Body of pancreas (tissue), 4 donors: Measurements from ENCODE around the gene RBM4. TPM values are rescaled to one million over a fixed set of nuclear protein-coding genes. Genes with fewer than 3 reads are reported as not detected.
A peak's percentile ranks its signal among the peaks of the same experiment; 100 is the strongest.

ENCODE experiments used
- ATAC-seq: fragments of 150-250 bp; one replicate; pipeline ENCODE4 v1.9.1; 2016
- DNase-seq, 4 donors: peaks; one replicate each; pipeline ENCODE4 v3.0.0-alpha.2; 2019
- H3K27ac ChIP-seq, 4 donors: fragments of 200-600 bp; sonication (generic); 1 replicate in 3 of 4; 2 replicates in 1 of 4; pipeline versions ENCODE4 v1.5.1 to v1.6.1; 2016 to 2019; ENCODE audit warnings: mild to moderate bottlenecking in 1 of 4, mixed read lengths in 1 of 4, moderate library complexity in 1 of 4
- H3K27me3 ChIP-seq, 2 donors: fragments of 200-600 bp; sonication (generic); one replicate each; pipeline ENCODE4 v1.6.0; 2016; ENCODE audit warnings: mild to moderate bottlenecking in 1 of 2
- H3K36me3 ChIP-seq, 2 donors: fragments of 200-600 bp; sonication (generic); replicated peaks in 1 of 2; 2 replicates each; pipeline ENCODE4 v1.5.1; 2016; ENCODE audit warnings: low read depth in 2 of 2; ENCODE audit not compliant: insufficient read depth in 1 of 2
- H3K4me1 ChIP-seq: fragments of 200-600 bp; sonication (generic); one replicate; pipeline ENCODE4 v1.6.0; 2016
- H3K4me3 ChIP-seq, 2 donors: fragments of 200-600 bp; sonication (generic); 1 replicate in 1 of 2; 2 replicates in 1 of 2; pipeline ENCODE4 v1.5.1; 2016 to 2019
- H3K9me3 ChIP-seq, 3 donors: fragments of 200-600 bp; sonication (generic); 1 replicate in 2 of 3; 2 replicates in 1 of 3; pipeline ENCODE4 v1.5.1; 2016
- POLR2A ChIP-seq, 3 donors: fragments of 450-650 bp; IDR thresholded peaks; one replicate each; pipeline ENCODE4 v1.6.1; 2016; ENCODE audit warnings: antibody characterized with exemption in 3 of 3, mild to moderate bottlenecking in 2 of 3
- WGBS, 2 donors: methylation state at CpG; one replicate each; pipeline ENCODE4 v1.1.5; 2017; 5-methylcytosine and 5-hydroxymethylcytosine counted together
- intact Hi-C: fragments of 100-400 bp; cut with DNase I; formaldehyde crosslinking; loops from one replicate; pipeline ENCODE4 v1.15.1; 2023
- total RNA-seq, 2 donors: library from RNA; depleted of rRNA; stranded (reverse); fragments of >200 nt; gene quantifications; one replicate each; pipeline ENCODE4 v1.1.0, GENCODE V29; 2016
- TF ChIP-seq, protein P1 (sequence below), 7 experiments: fragments of 450-650 bp in 4 of 7; fragments of 200-600 bp in 3 of 7; sonication (generic) in 3 of 7; IDR thresholded peaks; one replicate each; pipeline ENCODE4 v1.5.1; 2016 to 2019; ENCODE audit warnings: antibody characterized with exemption in 7 of 7

The RBM4 gene
- total RNA-seq, 2 donors from 2014 or later, result 44.2 to 71.1 TPM

GRCh38 chr11:66676282-66676919, 37.9 kb downstream of the RBM4 start:
- 51 to 58% methylated on average over 16 of the region's 16 CpGs for WGBS, 2 donors
- Histone ChIP-seq H3K4me3 (no peak overlapping the region), H3K36me3 (no peaks in the 10 kb centered on the region), H3K4me1 (peaks cover 34% of the 10 kb centered on the region), H3K27me3 (no peaks in the 10 kb centered on the region), H3K9me3 (no peaks in the 10 kb centered on the region), H3K27ac (no peak overlapping the region)
- intact Hi-C loops, result no loop called here
- TF ChIP-seq, protein P1, sequence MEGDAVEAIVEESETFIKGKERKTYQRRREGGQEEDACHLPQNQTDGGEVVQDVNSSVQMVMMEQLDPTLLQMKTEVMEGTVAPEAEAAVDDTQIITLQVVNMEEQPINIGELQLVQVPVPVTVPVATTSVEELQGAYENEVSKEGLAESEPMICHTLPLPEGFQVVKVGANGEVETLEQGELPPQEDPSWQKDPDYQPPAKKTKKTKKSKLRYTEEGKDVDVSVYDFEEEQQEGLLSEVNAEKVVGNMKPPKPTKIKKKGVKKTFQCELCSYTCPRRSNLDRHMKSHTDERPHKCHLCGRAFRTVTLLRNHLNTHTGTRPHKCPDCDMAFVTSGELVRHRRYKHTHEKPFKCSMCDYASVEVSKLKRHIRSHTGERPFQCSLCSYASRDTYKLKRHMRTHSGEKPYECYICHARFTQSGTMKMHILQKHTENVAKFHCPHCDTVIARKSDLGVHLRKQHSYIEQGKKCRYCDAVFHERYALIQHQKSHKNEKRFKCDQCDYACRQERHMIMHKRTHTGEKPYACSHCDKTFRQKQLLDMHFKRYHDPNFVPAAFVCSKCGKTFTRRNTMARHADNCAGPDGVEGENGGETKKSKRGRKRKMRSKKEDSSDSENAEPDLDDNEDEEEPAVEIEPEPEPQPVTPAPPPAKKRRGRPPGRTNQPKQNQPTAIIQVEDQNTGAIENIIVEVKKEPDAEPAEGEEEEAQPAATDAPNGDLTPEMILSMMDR (IDR thresholded peaks at IDR 0.05), result no peak
- no peak for TF ChIP-seq POLR2A (IDR thresholded peaks at IDR 0.05)
- ATAC-seq (no peak), DNase-seq (no peak)

DNA sequence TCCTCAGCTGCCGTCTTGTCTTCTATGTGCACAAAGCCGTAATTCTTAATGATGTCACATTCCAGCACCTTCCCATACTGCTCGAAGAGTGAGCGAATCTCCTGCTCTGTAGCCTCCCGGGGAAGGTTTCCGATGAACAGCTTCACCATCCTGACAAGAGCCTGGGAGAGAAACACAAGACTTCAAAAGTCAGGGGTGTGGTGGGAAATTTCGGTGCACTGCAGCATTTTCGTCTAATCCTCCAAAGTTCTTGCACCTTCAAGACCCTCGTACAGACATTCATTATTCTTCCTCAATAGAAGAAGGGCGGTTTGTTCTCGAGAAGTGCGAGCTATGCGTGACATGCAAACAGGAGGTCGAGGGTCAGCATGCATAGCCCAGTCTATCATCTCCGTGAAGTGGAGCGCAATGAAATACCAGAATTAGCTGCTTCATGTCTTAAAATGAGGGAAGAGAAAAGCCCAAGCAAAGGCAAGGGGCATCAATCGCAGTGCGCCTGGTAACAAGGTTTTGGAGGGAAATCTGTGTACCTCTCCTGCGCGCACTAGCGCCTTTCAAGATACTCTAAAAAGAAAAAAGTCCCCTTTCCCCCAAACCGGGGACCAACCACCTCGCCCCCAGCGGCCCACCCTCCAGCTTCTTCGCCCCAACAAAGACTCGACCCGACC, 38.6 kb downstream of the RBM4 start:
- ATAC-seq (no peak), DNase-seq (no peak)
- Histone ChIP-seq H3K9me3 (no peaks in the 10 kb centered on the region), H3K4me3 (peak overlapping the region; percentile 58 to 63), H3K27ac (peak overlapping the region; percentile 87 to 95 (median 92)), H3K4me1 (peaks cover 34% of the 10 kb centered on the region), H3K27me3 (no peaks in the 10 kb centered on the region), H3K36me3 (no peaks in the 10 kb centered on the region)
- no peak for TF ChIP-seq POLR2A (IDR thresholded peaks at IDR 0.05)
- TF ChIP-seq, protein P1 (IDR thresholded peaks at IDR 0.05), result no peak
- WGBS, 2 donors, result 3 to 5% methylated on average over 23 to 27 of the region's 27 CpGs
- intact Hi-C loops, result no loop called here

DNA sequence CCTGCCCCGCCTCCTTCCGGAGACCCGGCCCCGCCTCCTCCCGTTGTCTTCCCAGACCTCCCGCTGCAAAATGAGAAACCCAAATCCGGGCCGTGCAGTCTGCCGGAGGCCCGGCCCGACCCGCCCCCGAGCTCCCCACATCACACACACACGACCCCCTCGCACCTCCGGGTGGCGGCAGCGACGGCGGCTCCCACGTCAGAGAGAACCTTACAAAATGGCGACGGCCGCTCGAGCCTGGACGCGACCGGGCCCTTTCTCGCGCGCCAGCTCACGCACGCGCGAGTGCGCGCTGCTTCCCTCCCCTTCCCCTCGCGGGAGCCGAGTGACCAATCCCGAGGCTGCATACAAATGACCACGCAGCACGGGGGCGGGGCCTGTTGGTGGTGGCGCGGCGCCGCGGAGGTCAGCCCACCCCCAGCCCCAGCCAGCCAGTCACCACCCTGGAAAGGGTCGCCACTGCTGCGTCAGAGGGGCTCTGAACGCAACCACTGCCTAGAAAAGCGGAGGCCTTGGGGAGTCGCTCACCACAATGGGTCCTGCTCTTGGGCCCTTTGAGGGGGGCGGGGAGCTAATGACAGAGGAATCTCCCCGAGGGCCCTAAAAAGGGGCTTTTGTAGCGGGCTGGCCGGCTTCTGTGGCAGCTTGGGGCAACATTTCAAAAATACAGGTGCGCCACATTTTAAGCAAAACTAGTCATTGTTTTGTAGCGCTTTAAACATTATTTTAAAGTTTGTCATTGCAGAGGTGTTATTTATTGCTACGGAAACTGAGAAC, 39.3 kb downstream of the RBM4 start, which contains the start of gene RBM4B:
TSS of gene RBM4B (minus strand) at position 289 of the 777 bp plus-strand sequence. CDS start 808 bp downstream, outside the sequence.
- DNase-seq, result peak; percentile 95 to 97 (median 96)
- intact Hi-C loops, result no loop called here
- peak; percentile 95 for ATAC-seq
- H3K4me1 ChIP-seq, result peaks cover 34% of the 10 kb centered on the region
- no peaks in the 10 kb centered on the region for H3K36me3 ChIP-seq
- peak; percentile 63 to 88 (median 84) for TF ChIP-seq POLR2A (IDR thresholded peaks at IDR 0.05)
- TF ChIP-seq, protein P1 (IDR thresholded peaks at IDR 0.05), result no peak
- H3K27me3 ChIP-seq, result no peaks in the 10 kb centered on the region
- peak within 1 kb of the TSS; percentile 87 to 95 (median 92) for H3K27ac ChIP-seq
- no peaks in the 10 kb centered on the region for H3K9me3 ChIP-seq
- WGBS, 2 donors, result 1% methylated on average over 17 to 50 of the region's 61 CpGs
- H3K4me3 ChIP-seq, result peak within 1 kb of the TSS; percentile 58 to 63

DNA sequence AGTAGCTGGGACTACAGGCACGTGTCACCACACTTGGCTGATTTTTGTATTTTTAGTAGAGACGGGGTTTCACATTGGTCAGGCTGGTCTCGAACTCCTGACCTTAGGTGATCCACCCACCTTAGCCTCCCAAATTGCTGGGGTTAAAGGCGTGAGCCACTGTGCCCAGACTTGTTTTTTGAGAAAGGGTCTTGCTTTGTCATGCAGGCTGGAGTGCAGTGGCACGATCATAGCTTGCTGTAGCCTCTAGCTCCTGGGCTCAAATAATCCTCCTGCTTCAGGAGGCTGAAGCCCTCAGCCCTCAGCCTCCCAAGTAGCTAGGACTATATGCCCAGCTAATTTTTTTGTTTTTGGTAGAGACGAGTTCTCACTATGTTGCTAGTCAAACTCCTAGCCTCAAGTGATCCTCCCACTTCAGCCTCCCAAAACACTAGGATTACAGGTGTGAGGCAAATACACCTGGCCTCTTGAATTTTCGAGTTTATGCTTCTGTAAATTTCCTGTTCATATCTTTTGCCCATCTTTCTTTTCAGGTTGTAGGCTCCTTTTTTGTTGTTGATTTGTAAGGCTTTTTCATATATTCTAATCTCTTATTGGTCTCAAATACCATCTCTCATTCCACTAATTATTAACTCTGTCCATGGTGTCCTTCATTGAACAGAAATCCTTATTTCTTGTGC, 42.6 kb downstream of the RBM4 start:
- no peaks in the 10 kb centered on the region for H3K36me3 ChIP-seq
- H3K4me3 ChIP-seq, result no peak overlapping the region
- no peak for DNase-seq
- intact Hi-C loops, result loop anchor here (5.0 kb wide), 1 partner anchor 109 kb away; no protein-coding TSS in a partner anchor
- WGBS, 2 donors, result 82 to 83% methylated on average over 7 of the region's 7 CpGs
- peaks cover 18% of the 10 kb centered on the region for H3K4me1 ChIP-seq
- TF ChIP-seq POLR2A (IDR thresholded peaks at IDR 0.05), result no peak
- TF ChIP-seq, protein P1 (IDR thresholded peaks at IDR 0.05), result no peak
- H3K9me3 ChIP-seq, result no peaks in the 10 kb centered on the region
- H3K27ac ChIP-seq, result no peak overlapping the region
- no peak for ATAC-seq
- no peaks in the 10 kb centered on the region for H3K27me3 ChIP-seq
